NCI-H446 treated with DMSO at 0.1 percent for 48 hours (cell line): ENCODE results near the gene CCDC30.
"Not testable (repeated sequence)": the region's sequence is repeated elsewhere in the genome, so short reads cannot be mapped to it uniquely, and the experiment has no call there.

Experiments used
- DNase-seq: peaks from one replicate; lab custom pipeline; 2025; lab: John Stamatoyannopoulos, UW

CCDC30 gene

GRCh38 chr1:42657201-42657600, 194.1 kb downstream of the CCDC30 start:
- no peak for DNase-seq

GRCh38 chr1:42657981-42658876, 195.1 kb downstream of the CCDC30 start, which contains the start of gene PPIH:
Gene PPIH (plus strand): TSS chr1:42658423. CDS start chr1:42658447, 24 bp downstream.
- peak; percentile 85 for DNase-seq

- DNase-seq, result no peak
Measured at GRCh38 chr1:42658877-42659337, 195.8 kb downstream of the CCDC30 start.

- no peak for DNase-seq
Measured at GRCh38 chr1:42660907-42661500, 197.9 kb downstream of the CCDC30 start.

DNA sequence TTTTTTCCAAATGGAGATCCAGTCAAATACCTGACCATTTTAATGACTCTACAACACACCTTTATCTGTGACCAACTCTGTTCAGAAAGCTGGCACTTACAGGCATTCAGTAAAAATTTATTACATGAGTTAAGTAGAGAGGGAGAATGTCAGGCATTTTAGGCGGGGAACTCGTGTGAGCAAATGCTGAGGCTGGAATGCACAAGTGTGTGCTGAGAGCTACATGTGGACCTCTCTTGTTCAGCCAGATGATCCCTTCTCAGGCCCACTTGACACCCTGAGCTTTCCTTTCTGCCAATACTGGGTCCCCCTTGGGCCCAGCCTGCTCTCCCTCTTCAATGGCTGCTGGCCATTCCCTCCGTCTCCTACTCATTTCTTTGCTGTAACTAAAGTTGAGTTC, 206.8 kb downstream of the CCDC30 start:
- DNase-seq, result no peak

DNA sequence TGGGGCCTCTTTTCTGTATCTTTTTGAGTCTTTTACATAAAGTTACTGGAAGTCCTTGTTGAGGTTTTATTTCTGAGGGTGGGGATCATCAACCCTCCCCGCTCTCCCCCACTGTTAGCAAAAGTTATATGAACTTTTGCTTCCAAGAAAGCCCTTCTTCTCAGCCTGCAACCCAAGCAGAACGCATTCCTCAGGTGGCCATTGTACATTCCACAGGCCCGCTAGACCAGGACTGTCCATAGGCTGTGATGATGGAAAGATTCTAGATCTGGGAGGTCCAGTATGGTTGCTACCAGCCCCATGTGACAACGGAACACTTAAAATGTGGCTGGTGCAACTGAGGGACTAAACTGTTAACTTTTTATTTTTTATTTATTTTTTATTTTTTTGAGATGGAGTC, 207.3 kb downstream of the CCDC30 start:
- DNase-seq, result no peak

GRCh38 chr1:42674214-42674613, 211.1 kb downstream of the CCDC30 start:
- peak; percentile 16 for DNase-seq

GRCh38 chr1:42674682-42675081, 211.6 kb downstream of the CCDC30 start:
- DNase-seq, result no peak

- DNase-seq, result no peak
Measured at GRCh38 chr1:42675467-42675866, 212.4 kb downstream of the CCDC30 start.

DNA sequence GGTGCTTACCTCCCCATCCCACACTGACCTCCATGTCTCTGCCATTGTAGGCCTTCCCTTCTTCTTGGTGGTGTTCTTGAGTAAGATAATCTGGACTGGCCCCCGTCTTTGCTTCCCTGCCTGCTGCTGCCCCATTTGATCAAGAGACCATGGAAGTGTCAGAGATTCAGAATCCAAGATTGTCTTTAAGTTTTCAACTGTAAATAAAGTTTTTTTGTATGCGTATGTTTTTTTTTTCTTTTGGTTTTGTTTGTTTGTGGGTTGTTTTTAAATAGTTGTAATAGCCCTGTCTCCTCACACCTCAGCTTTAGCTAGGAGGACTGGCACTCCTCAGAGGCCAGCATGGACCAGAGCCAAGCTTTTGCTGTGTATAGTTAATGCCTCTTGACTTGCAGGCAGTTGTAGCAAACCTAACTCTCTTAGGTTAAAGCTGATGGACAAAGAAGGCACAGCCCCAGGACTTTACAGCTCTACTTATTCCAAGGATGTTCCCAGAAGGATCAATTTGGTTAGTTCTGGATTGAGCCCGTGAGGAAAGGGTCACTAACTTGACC, 213.5 kb downstream of the CCDC30 start:
- no peak for DNase-seq

DNA sequence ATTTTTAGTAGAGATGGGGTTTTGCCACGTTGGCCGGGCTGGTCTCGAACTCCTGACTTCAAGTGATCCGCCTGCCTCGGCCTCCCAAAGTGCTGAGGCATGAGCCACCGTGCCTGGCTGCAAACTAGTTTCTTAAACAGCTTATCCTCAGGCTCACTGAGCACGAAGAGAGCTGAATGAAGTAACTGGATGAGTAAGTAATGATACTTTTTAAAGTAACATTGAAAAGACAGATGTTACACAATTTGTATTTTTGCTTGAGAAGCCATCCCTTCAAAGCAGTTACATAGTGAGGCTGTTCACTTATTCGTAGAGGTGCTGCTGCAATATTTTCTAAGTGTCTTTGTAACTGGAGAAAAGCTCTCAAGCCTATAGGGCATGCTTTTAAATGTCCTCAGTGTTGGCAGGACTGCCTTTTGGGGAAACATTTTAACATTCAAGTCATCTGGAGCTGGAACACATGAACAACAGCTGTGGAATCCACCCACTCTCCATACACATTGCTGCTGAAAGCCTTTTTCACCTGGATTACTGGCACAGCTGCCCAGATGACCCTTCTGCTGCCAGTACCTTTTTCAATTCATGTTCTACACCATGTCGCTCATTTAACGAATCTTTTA, 216.4 kb downstream of the CCDC30 start:
- DNase-seq, result no peak

DNA sequence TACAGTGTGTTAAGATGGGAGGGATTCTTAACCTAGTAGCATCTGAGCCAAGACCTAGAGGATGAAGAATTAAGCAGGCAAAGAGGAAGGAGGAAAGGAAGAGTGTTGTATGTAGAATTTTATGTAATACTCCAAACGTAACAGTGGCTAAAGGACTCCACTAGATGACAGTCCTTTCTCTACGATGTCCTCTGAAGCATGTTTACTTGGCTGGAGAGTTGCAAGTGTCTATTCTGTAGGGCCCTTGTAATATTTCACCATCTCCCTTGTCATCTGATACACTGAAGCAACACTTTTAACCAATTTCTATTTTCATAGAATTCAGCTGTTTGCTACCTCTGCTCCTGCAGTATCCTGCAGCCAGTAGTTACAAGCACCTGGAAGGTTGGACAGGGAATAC, 217.0 kb downstream of the CCDC30 start:
- DNase-seq, result no peak

- no peak for DNase-seq
Measured at GRCh38 chr1:42680921-42681683, 218.0 kb downstream of the CCDC30 start.

- peak; percentile 99 for DNase-seq
Measured at GRCh38 chr1:42681741-42682483, 218.8 kb downstream of the CCDC30 start, which contains the start of gene YBX1. Gene YBX1 (plus strand): TSS chr1:42682418. CDS start chr1:42682566, 148 bp downstream.

DNA sequence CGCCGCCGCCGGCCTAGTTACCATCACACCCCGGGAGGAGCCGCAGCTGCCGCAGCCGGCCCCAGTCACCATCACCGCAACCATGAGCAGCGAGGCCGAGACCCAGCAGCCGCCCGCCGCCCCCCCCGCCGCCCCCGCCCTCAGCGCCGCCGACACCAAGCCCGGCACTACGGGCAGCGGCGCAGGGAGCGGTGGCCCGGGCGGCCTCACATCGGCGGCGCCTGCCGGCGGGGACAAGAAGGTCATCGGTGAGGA, 219.3 kb downstream of the CCDC30 start:
- not testable (repeated sequence) for DNase-seq

DNA sequence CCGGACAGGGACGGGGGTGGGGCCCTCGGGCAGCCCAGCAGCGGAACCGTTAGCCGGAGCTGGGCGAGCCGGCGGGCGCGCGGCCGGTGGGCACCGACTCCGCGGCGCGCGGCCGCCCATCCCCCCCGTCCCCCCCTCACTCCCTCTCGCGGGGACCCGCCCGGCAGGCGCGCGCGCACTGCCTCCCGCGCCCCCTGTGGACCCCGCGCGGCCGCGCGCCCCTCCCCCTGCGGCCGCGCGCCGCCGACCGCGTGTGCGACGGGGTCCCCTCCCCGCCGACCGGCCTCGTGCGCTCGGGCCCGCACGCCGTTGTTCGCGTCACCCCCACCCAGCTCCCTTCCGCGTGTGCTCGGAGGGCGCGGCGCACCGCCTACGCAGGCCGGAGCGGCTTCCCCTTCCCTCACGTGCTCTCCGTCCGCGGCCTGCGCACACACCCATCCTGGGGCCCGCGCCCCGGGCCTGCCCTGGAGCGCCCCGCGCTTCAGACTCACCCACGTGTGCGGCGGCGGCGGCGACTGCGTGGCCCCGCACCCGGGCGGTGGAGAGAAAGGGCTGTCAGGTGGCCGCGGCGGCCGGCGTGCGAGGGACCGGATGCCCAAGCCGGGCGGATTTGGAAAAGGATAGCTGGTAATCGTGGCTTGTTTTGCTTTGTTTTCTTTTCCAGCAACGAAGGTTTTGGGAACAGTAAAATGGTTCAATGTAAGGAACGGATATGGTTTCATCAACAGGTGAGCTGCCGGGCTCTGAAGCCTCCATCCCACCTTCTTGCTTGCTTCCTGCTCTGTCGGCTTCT, 219.8 kb downstream of the CCDC30 start:
- no peak for DNase-seq

DNA sequence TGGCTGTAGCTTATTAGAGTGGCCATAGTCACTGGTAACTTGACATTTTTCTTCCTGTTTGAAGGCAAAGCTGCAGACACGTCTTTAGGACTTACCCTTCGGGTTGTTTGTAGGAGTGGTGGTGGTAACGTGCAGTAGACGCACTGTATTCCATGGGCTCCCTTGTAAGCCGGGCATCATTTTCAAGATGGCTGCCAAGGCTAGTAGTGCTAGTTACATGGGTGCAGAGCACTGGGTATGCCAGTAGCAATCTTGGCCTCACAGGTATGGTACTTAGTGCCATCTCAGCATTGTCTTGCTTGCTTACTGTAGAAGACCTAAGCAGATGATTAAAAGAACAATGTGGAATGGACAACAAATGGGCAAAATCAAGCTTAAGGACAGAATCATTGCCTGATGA, 221.1 kb downstream of the CCDC30 start:
- DNase-seq, result no peak

DNA sequence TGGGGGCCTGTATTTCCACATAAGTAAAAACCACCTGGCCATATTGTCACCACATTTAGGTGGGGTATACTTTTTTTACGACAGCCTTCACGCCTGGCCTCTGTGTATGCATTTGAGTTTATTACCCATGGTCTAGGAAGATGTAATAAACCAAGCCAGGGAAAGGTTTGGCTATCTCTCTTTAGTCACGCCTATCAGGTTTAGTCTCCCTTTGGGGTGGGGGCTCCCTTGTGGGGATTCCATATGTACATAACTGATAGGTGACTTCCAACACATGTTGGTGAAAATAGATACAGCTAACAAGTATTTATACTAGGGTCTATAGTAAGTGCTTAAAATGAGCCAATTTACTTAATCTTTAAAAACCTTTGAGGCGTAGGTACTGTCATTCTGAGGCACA, 223.3 kb downstream of the CCDC30 start:
- DNase-seq, result no peak

DNA sequence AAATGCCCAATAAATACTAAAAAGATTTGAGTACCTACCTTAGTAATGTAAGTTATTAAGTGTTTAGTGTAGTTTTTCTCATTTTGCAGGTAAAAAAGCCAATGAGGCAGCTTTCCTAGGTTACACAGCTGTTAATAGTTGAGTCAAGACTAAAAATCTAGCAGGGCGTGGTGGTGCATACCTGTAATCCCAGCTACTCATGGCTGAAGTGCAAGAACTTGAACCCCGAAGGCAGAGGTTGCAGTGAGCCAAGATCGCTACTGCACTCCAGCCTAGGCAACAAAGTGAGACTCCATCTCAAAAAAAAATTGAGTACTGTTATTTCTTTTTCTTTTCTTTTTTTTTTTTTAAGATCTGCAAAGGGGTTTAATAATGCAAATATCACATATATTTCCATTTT, 226.8 kb downstream of the CCDC30 start:
- no peak for DNase-seq

DNA sequence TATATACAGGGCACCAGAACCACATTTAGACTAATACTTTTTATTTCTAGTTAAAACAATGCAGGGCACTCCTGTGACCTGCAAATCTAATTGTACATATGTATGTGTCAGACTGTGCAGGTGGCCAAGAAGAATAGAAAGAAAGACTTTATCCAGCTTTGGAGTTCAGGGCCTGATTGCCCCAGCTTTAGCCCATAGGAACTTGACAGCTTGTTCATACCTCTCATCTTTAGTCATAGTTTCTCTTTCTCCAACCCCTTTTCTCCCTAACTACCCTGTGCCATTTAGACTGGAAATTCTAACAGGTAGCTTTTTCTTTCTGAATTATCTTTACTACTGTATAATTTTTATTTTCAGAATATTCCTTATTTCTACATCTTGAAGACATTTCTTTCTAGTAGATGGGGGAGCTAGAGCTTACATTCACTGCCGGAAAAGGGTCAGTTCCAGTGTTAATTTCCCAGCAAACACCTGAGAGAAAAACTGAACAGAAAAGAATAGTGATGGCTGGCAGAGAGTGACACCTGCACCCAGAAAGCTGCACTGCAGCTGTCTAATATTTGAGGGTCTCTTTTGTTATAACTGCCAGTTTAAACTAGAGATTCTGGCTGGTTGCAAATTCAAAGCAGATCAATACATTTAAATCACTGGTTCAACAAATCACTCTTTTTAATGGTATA, 227.5 kb downstream of the CCDC30 start:
- no peak for DNase-seq
